ENCODE results near the gene DBX1.

GRCh38 chr11:20129665-20130064, 30.6 kb downstream of the DBX1 start:
- TF ChIP-seq CTCF (IDR thresholded peaks at IDR 0.05) (no peak), POLR2A (IDR thresholded peaks at IDR 0.05) (no peak)

All from esophagus squamous epithelium (tissue), 4 donors.